Stimulated activated CD4-positive, alpha-beta T cell treated with anti-CD3 and anti-CD28 coated beads, TNF-alpha, amount 100 ng/mL, for 4 hours (primary cell): Measurements from ENCODE around the gene B3GALT2.

Experiments used
- DNase-seq, 3 experiments: peaks; one replicate each; pipeline ENCODE4 v3.0.0-alpha.2; 2020; ENCODE audit warnings: low read depth in 3 of 3

B3GALT2 gene

DNA sequence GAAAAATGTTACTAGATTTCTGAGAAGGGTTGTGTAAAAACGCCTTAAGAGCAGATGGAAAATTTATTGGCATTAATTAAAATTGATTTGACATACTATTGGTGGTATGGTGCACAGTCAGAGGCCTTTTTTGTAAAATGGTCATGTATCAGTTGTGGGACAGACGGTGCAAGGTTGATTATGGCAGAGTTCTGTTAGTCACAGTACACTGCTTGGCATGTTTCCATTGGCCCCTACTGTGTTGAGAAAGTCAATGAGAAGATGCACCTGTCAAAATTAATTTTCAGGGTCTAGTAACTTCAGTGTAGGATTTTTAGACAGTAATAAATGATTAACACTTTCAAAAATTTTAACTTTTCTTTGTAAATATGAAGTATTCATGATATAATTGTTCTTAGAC is 4.4 kb downstream of the B3GALT2 start:
- no peak for DNase-seq

DNA sequence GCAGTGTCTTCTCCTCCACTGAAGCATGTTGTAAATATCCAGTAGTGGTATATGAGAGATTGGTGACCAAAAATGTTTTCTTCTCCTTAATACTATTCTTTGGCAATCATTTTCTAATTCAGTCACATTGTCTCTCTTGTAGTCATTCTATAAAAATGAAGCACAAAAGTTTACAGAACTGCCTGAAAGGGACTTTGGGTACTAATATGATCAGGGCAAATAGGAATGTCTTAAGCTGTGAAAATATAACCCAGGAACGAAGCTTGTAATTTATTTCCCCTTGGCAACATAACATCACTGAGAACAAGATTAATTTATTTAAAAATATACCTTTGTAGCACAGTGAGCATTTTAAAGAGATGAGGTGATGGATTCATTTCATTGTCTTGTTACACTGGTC is 4.9 kb downstream of the B3GALT2 start:
- DNase-seq = no peak

DNA sequence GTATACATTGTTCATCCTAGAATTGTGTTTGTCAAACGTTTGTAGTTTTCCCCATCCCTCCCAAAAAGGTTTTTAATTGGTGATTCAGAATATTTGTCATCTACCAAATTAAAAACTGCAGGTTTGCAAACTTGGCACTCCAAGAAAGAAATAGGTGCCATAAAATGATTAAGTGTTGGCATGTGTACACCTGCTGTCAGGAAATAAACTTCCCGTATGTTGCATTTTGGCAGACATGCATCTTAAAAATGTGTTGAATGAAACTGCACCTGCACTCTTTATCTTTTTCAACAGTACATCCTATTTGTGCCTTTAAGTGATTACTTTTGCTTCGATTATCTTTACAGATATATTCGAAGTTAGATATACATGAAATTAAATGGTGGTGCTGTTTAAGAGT is 7.3 kb downstream of the B3GALT2 start:
- no peak for DNase-seq

DNA sequence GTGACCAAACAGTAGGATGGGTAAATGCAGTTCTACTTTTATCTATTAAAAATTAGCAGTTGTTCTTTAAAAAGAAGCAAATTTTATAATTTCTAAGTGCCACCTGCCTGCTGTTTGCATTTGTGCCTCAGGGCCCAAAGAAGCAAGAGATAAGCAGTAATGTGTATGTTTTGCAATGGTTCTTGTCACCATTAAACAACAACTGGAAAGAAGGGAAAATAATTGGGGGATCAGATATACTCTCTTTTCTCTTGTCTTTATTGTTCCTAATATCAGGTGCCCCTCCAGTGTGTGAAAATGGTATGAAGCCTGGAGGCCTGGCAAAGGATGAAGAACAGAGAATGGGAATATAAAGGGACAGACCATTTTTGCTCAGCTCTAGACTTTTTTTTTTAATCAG is 9.6 kb downstream of the B3GALT2 start:
- DNase-seq = no peak

DNA sequence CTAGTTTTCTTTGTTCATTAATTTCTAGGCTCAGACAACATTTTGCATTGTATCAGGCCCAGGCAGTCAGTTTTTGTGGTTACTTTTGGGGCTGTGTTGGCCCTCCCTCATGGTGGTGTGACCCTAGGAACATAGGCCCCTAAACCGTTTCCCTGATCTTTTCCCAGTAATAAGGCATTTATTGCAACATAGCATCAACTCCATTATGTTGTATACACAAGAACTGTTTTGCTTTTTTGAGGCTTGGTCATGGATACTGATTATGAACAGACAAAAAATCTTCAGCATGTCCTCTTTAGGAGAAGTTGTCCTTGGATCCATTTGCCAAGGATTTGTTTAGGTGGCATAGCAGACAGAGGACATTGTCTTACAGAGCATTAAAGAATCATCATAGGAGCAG is 10.3 kb downstream of the B3GALT2 start:
- DNase-seq = no peak

DNA sequence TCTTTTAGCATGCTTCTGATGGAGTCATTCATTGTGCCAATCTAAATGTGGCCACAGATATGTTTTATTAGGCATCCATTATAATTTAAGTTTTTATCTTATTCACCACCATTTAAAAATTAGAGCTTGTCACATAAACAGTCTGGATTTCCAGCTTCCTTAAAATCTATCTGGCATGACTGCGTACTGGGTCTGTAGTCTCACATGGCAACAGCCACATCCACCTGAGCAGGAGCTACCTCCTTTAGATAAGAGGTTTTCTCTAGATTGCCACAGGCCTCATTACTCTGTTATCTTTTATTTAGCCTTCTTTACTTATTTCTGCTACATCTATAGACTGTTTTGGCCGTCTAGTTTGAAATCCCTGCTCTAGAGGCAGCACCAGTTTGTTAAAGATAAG is 29.1 kb downstream of the B3GALT2 start:
- DNase-seq = no peak

DNA sequence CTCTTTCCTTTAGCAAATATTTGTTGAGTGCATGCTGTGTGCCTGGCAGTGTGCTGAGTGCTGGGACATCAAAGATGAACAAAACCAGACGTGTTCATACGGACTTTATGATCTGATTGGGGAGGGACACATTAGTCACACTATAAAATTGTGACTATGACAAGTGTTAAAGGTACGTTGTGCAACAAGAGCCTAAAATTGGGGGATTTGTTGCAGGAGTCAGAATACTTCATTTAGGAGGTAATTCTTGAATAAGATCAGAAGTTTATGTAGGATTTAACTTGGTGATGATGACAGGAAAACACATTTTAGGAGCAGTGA is 29.6 kb downstream of the B3GALT2 start:
- DNase-seq = no peak

DNA sequence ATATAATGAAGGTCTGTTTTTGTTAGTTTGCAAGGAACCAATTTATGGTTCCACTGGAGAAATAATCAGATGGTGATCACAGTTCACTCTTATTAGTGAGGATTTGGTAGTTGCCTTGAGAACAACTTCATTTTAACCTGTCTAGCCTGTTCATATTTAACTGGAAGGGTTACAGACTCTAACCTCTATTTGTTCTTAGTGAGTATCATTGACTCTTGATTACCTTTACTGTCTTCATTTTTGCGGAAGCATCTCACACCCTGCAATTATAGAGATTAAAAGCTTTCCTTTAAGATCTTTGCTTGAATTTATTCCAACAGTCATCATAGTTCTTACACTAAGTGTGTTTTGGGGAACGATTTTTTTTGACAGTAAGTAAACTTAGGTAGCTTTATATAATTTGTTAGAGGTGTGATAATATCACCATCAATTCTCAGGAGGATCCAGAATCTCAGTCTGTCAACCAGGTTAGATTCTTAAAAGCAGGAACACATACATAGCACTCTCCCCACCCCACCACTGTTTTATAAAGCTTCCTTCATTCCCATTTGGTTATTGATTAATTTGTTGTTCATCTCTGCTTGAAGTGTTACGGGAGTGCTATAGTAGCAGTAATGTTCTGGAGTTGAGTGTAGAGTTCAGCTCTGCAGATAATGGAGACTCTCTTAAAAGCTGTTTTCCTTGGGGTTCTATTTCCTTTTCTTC is 30.1 kb downstream of the B3GALT2 start:
- no peak for DNase-seq

DNA sequence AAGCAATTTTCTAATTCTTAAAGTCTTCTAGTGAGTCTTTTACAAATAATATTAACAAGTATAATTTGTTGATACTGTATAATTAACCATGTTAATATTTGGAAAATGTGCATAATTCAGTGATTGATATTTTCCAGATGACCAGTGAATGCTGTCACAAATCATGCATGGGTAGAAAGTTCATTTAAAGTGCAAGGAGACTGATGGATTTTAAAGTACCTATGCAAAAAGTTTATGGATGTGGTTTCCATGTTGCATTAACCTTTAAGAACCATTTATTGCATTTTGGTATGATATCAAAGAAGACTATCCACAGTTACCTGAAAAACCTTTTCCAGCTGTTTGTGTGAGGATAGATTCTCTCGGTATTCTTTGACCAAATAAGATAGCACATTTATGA is 41.4 kb downstream of the B3GALT2 start:
- no peak for DNase-seq

DNA sequence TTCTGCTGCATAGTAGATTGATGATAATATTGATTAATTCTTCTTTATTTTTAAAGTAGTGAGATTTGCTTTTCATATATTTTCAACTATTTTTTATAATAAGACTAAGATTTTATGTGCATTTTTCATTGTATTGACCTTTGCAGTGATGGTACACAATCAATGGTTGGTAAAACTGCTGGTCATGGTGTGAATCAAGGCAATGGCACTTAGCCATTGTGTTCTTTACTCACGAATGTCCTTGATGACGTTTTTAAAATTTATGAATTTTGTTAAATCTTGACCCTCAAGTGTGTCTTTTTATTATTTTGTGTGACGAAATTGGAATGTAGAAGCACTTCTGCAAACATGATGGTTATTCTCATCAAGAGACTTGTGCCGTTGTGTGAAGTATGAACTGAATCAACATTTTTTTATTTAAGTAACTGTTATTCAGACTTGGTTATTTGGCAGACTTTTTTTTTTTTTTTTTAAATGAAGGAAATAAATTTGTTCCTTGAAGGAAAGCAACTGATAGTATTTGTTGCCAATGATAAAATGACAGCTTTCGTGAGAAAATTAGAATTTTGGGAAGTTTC is 42.0 kb downstream of the B3GALT2 start:
- DNase-seq = no peak

DNA sequence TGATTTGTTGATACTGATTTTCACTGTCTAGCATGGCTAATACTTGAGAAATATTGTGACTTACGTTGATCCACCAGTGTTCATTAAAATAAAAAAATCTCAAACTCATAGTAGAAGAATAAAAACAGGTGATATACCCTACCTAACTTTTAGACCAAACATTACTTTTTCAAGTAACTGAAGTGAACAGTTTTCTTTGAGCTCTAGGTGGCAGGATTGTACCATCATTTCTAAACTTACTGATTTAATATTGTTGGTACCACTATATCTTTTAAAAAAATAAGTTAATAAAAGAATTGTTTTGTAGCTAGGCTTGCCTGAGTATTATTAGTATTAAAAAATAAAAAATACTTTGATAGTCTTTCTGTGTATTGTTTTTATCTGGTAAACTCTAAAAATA is 43.1 kb downstream of the B3GALT2 start:
- no peak for DNase-seq

DNA sequence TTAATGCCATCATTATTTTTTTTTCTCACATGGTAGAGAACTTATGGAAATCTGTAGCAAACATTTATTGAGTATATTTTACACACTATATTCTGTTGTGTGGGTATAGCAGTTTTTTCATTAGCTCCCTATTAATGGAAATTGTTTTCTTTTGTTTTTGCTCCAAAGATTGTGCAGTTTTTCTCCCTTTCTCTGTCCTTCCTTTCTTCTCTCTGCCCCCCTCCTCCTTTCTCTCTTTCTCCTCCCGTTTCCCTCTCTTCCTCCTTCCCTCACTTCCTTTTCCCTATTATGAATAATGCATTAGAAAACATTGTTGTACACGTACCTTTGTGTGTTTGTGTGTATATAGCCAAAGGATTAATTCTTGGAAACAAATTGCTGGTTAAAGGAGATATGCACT is 44.0 kb downstream of the B3GALT2 start:
- no peak for DNase-seq

DNA sequence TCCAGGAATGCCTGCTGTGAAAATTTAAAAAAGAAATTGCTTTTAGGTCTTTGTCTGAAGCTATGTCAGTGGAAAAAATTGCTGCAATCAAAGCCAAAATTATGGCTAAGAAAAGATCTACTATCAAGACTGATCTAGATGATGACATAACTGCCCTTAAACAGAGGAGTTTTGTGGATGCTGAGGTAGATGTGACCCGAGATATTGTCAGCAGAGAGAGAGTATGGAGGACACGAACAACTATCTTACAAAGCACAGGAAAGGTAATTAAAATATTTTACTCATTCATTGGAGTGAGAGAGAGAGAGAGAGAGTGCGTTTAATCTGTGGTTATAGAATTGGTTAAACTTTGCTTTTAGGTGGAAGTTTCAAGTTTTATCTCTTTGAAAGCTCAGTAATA is 44.6 kb downstream of the B3GALT2 start:
- no peak for DNase-seq

DNA sequence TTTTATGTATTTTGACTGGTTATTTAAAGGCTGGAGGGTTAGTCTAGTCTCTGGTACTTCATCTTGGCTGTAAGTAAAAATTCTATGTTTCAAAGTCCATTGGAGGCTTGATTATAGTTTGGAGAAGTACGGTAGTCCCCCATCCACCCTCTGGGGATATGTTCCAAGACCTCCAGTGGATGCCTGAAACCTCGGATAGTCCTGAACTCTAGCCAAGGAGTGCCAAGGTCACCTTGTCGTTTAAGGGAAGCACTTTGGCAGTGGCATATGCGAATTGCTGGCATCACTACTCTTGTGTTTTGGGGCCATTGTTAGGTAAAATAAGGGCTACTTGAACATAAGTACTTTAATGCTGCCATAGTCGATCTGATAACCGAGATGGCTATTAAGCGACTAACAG is 46.2 kb downstream of the B3GALT2 start:
- no peak for DNase-seq

DNA sequence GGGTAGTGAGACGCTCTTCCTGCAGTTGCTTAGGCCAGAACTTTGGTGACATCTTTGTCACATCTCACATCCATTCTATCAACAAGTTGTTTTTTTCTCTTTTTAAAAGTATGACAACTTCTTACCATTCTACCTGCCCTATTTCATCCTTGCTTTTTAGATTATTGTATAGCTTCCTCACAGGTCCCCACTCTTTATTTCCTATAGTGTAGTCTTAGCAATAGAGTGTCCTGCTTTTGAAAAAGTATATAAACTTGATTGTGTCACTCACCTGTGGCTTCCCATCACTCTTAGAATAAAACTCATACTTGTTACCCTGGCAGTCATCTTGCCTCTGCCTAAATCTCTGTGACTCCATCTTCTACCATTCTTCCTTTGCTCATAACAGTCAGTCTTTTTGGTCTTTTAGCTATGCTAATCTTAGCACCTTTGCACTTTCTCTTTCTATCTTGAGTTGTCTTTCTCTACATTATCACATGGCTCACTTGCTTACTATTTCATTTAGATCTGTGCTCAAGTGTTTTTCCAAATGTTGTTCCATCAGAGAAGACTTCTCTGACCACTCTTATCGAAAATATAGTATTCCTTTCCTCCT is 55.0 kb downstream of the B3GALT2 start:
- no peak for DNase-seq
